ENCODE data around the gene SETD1B.
A peak's percentile ranks its signal among the peaks of the same experiment; 100 is the strongest.
"Not testable (repeated sequence)": the region's sequence is repeated elsewhere in the genome, so short reads cannot be mapped to it uniquely, and the experiment has no call there.

The SETD1B gene

DNA sequence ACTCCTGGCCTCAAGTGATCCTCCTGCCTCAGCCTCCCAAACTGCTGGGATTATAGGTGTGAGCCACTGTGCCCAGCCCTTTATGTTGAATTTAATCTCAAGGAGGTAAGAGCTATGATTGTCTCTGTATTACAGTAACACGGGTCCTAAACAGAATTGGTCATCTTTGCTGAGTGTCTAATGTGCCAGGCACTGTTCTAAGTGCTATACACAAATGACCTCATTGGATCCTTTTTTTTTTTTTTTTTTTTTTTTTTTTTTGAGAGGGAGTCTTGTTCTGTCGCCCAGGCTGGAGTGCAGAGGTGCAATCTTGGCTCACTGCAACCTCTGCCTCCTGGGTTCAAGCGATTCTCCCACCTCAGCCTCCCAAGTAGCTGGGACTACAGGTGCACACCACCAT, 48.6 kb downstream of the SETD1B start:
- DNase-seq (ENCODE audit: low read depth in 2 of 3, low spot score in 1 of 3) = not testable (repeated sequence)

- DNase-seq (ENCODE audit: low read depth in 2 of 3, low spot score in 1 of 3) = no peak
These were observed 53.8 kb downstream of the SETD1B start for GRCh38 chr12:121857322-121858246.

DNA sequence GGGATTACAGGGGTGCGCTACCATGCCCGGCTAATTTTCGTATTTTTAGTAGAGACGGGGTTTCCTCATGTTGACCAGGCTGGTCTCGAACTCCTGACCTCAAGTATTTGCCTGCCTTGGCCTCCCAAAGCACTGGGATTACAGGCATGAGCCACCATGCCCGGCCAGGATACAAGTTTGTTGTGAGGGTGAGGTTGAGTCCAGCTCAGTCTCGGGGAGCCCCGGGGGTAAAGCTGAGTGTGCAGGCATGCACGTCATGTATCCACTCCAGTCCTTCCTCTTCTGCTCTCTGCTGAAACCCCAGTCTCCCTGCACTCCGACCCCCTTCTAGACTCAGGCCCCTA, 54.5 kb downstream of the SETD1B start:
- no peak for DNase-seq (ENCODE audit: low read depth in 2 of 3, low spot score in 1 of 3)

DNA sequence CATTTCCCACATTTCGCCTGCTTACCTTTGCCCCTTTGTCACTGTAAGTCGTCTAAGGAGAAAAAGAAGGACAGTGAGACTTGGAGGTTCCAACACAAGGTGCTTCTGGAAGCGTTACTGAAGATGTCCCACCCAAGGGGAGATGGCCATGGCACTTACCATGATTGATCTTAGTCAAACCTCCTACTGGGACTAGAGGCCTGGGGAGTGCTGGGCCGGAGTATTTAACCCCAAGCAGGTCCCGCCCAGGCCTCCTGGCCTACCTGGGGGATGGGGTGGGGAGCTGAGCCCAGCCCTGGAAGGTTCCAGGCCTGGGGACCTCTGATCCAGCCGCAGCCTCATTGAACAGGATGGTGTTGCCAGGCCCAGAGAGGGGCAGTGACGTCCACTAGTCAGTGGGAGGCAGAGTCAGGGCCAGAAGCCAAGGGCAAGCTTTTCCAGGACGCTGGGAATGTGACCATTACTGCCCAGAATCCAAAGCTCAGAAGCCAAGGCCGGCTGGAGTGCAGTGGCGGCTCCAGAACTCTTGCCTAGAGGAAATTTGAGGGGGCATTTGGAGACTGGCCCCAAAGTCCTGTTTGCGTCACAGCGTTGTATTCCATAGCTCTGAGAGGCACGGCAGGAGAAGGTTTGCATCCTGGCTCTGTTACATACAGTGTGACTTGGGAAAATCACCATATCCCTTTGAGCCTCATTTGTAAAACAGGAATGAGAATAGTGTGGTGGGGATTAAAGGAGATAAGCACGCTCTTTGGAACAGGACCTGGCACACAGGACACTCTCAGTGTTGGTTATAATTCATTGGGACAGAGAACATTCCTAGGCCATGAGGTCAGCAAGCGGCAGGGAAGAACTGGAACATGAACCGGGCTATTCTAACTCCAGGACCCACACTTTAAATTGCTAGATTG, 55.1 kb downstream of the SETD1B start, which contains the start of gene HPD:
HPD (minus strand) TSS at position 198 of the 911 bp plus-strand sequence; CDS start at position 162, 36 bp downstream.
- no peak for DNase-seq (ENCODE audit: low read depth in 2 of 3, low spot score in 1 of 3)

DNA sequence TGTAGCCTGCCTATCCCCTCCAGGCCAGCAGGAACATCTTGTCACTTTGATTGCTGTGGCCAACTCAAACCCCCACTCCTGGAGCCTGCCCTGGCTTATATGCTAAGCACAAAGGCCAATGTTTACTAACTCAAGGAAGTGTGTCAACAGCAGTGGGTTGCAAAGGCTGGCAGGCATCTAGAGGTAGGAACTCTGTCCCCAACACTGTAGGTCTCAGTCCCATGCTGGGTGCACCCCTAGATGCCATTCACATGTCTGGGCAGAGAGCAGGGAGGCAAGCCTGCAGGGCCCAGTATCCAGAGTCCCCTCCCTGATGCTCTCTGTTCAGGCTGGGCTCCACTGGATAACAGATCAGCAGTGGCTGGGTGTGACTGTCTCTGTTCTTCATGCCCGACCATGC, 56.4 kb downstream of the SETD1B start:
- no peak for DNase-seq (ENCODE audit: low read depth in 2 of 3, low spot score in 1 of 3)

DNA sequence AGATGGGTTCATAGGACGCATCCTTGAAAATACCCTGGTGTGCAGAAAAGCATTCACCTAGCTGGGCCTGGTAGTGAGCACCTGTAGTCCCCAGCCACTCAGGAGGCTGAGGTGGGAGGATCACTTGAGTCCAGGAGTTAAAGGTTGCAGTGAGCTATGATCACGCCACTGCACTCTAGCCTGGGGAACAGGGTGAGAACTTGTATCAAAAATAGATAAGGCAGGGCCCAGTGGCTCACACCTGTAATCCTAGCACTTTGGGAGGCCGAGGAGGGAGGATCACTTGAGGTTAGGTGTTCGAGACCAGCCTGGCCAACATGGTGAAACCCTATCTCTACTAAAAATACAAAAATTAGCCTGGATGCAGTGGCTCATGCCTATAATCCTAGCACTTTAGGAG, 56.9 kb downstream of the SETD1B start:
- DNase-seq (ENCODE audit: low read depth in 2 of 3, low spot score in 1 of 3) = not testable (repeated sequence)

- DNase-seq (ENCODE audit: low read depth in 2 of 3, low spot score in 1 of 3) = no peak
These were observed 57.9 kb downstream of the SETD1B start for GRCh38 chr12:121861636-121862254.

- no peak for DNase-seq (ENCODE audit: low read depth in 2 of 3, low spot score in 1 of 3)
These were observed 62.5 kb downstream of the SETD1B start for GRCh38 chr12:121866331-121866730.

- DNase-seq (ENCODE audit: low read depth in 2 of 3, low spot score in 1 of 3) = not testable (repeated sequence)
These were observed 65.4 kb downstream of the SETD1B start for GRCh38 chr12:121869229-121869628.

- no peak for DNase-seq (ENCODE audit: low read depth in 2 of 3, low spot score in 1 of 3)
These were observed 67.7 kb downstream of the SETD1B start for GRCh38 chr12:121871467-121871866.

GRCh38 chr12:121872546-121873215, 68.9 kb downstream of the SETD1B start:
- DNase-seq (ENCODE audit: low read depth in 2 of 3, low spot score in 1 of 3) = peak in 1 of 3 donors; percentile 10

DNA sequence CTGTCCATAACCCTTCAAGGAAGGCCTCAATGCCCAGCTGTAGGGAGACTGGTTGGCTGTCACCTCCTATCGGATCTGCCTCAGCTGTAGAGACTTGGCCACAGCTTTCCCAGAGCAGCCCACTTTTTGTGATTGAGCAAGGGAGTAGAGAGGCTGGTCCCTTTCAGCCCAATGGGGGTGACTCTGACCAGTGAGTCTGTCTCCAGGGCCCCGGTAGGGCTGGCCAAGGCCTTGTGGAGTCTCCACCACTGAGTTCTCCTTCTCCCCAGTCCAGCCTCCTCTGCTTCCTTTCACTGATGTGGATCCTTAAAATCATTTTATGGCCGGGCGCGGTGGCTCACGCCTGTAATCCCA, 69.4 kb downstream of the SETD1B start:
- no peak for DNase-seq (ENCODE audit: low read depth in 2 of 3, low spot score in 1 of 3)

GRCh38 chr12:121874071-121874470, 70.3 kb downstream of the SETD1B start:
- no peak for DNase-seq (ENCODE audit: low read depth in 2 of 3, low spot score in 1 of 3)

- no peak for DNase-seq (ENCODE audit: low read depth in 2 of 3, low spot score in 1 of 3)
These were observed 71.8 kb downstream of the SETD1B start for GRCh38 chr12:121875582-121875981.

DNA sequence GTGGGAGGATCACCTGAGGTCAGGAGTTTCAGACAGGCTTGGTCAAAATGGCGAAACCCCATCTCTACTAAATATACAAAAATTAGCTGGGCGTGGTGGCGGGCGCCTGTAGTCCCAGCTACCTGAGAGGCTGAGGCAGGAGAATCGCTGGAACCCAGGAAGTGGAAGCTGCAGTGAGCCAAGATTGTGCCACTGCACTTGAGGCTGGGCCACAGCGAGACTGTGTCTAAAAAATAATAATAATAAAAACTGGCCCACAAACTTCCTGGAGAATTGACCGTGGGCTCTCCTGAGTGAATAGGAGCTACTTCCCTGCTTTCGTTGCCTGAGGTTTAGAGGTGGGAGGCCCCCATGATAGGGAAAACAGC, 72.3 kb downstream of the SETD1B start:
- DNase-seq (ENCODE audit: low read depth in 2 of 3, low spot score in 1 of 3) = not testable (repeated sequence)
